ENCODE data around the gene MKNK1.

DNA sequence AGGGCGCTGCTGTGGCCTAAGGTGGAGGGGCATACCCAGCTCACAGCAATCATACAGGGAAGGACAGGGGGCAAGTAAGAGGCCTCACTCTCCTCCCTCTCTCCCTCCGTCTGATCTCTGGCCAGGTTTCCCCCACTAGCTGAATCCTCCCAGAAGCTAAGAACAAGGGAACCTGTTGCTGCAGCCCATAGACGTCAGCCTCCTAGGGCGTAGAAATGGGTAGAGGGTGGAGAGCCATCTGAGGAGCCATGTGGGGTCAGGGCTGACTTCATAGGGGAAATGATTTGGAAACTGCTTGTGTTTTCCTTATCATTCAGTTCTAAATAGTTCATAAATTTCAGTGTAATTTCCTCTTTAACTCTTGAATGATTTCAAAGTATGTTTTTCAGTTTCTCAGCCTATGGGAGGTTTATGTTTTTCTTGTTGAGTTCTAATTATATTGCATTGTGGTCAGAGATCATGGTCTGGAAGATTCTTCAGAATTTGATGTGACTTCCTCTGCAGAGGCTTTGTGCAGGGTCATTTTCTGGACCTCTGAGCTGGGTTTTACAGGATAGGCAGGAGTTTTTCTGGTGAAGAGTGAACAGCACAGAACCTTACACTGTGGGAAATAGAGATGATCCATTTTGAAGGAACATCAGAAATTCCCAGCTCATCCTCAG lies 14.8 kb upstream of the MKNK1 start:
- TF ChIP-seq CSDC2 (CRISPR knock-in tag; IDR thresholded peaks at IDR 0.05) = no peak
- no peak for TF ChIP-seq BACH2 (CRISPR knock-in tag; IDR thresholded peaks at IDR 0.05; ENCODE audit: borderline replicate concordance)
- TF ChIP-seq SNAI2 (CRISPR knock-in tag; IDR thresholded peaks at IDR 0.05) = no peak
- TF ChIP-seq, protein P1, sequence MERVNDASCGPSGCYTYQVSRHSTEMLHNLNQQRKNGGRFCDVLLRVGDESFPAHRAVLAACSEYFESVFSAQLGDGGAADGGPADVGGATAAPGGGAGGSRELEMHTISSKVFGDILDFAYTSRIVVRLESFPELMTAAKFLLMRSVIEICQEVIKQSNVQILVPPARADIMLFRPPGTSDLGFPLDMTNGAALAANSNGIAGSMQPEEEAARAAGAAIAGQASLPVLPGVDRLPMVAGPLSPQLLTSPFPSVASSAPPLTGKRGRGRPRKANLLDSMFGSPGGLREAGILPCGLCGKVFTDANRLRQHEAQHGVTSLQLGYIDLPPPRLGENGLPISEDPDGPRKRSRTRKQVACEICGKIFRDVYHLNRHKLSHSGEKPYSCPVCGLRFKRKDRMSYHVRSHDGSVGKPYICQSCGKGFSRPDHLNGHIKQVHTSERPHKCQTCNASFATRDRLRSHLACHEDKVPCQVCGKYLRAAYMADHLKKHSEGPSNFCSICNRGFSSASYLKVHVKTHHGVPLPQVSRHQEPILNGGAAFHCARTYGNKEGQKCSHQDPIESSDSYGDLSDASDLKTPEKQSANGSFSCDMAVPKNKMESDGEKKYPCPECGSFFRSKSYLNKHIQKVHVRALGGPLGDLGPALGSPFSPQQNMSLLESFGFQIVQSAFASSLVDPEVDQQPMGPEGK (CRISPR knock-in tag; IDR thresholded peaks at IDR 0.05; ENCODE audit: borderline replicate concordance) = no peak
- no peak for TF ChIP-seq ARNTL (CRISPR knock-in tag; IDR thresholded peaks at IDR 0.05; ENCODE audit: borderline replicate concordance, low read depth)
- TF ChIP-seq PPARA (CRISPR knock-in tag; IDR thresholded peaks at IDR 0.05; ENCODE audit: borderline replicate concordance) = no peak
- no peak for TF ChIP-seq ZFP3 (CRISPR knock-in tag; IDR thresholded peaks at IDR 0.05)
- TF ChIP-seq TCF4 (CRISPR knock-in tag; IDR thresholded peaks at IDR 0.05; ENCODE audit: borderline replicate concordance) = no peak
- TF ChIP-seq, protein P2, sequence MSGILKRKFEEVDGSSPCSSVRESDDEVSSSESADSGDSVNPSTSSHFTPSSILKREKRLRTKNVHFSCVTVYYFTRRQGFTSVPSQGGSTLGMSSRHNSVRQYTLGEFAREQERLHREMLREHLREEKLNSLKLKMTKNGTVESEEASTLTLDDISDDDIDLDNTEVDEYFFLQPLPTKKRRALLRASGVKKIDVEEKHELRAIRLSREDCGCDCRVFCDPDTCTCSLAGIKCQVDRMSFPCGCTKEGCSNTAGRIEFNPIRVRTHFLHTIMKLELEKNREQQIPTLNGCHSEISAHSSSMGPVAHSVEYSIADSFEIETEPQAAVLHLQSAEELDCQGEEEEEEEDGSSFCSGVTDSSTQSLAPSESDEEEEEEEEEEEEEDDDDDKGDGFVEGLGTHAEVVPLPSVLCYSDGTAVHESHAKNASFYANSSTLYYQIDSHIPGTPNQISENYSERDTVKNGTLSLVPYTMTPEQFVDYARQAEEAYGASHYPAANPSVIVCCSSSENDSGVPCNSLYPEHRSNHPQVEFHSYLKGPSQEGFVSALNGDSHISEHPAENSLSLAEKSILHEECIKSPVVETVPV (CRISPR knock-in tag; IDR thresholded peaks at IDR 0.05) = no peak
- no peak for TF ChIP-seq ZFP30 (CRISPR knock-in tag; IDR thresholded peaks at IDR 0.05)
- TF ChIP-seq, protein P3, sequence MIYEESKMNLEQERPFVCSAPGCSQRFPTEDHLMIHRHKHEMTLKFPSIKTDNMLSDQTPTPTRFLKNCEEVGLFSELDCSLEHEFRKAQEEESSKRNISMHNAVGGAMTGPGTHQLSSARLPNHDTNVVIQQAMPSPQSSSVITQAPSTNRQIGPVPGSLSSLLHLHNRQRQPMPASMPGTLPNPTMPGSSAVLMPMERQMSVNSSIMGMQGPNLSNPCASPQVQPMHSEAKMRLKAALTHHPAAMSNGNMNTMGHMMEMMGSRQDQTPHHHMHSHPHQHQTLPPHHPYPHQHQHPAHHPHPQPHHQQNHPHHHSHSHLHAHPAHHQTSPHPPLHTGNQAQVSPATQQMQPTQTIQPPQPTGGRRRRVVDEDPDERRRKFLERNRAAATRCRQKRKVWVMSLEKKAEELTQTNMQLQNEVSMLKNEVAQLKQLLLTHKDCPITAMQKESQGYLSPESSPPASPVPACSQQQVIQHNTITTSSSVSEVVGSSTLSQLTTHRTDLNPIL (CRISPR knock-in tag; IDR thresholded peaks at IDR 0.05; ENCODE audit: low read depth) = no peak
- no peak for TF ChIP-seq ZNF70 (CRISPR knock-in tag; IDR thresholded peaks at IDR 0.05)
- TF ChIP-seq ZNF8 (CRISPR knock-in tag; IDR thresholded peaks at IDR 0.05) = no peak
